ENCODE data around the gene NKD1.

The NKD1 gene

GRCh38 chr16:50601341-50601740, 53.1 kb downstream of the NKD1 start:
- TF ChIP-seq, protein P1, sequence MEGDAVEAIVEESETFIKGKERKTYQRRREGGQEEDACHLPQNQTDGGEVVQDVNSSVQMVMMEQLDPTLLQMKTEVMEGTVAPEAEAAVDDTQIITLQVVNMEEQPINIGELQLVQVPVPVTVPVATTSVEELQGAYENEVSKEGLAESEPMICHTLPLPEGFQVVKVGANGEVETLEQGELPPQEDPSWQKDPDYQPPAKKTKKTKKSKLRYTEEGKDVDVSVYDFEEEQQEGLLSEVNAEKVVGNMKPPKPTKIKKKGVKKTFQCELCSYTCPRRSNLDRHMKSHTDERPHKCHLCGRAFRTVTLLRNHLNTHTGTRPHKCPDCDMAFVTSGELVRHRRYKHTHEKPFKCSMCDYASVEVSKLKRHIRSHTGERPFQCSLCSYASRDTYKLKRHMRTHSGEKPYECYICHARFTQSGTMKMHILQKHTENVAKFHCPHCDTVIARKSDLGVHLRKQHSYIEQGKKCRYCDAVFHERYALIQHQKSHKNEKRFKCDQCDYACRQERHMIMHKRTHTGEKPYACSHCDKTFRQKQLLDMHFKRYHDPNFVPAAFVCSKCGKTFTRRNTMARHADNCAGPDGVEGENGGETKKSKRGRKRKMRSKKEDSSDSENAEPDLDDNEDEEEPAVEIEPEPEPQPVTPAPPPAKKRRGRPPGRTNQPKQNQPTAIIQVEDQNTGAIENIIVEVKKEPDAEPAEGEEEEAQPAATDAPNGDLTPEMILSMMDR (conservative IDR thresholded peaks at IDR 0.05): no peak
- H3K27ac ChIP-seq: no peak overlapping the region

DNA sequence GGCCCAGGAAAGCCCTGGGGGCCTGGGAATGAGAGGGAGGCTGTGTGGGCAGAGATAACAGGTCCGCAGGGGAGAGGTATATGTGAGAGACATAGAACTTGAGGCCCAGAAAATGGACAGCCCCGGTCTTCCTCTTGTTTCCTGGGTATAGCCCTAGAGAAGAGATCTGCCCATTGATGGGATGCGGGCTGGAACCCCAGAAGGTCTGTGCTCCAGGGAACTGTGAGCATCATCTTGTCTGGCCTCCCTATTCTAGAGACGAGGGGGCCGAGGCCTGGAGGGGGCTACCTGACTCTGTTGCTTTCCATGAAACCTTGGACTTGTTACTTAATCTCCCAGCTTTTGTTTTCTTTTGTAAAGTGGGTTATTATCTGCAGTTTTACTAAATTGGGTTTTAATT, 53.9 kb downstream of the NKD1 start:
- H3K27ac ChIP-seq: peak overlapping the region; percentile 34
- TF ChIP-seq, protein P1 (conservative IDR thresholded peaks at IDR 0.05): no peak

DNA sequence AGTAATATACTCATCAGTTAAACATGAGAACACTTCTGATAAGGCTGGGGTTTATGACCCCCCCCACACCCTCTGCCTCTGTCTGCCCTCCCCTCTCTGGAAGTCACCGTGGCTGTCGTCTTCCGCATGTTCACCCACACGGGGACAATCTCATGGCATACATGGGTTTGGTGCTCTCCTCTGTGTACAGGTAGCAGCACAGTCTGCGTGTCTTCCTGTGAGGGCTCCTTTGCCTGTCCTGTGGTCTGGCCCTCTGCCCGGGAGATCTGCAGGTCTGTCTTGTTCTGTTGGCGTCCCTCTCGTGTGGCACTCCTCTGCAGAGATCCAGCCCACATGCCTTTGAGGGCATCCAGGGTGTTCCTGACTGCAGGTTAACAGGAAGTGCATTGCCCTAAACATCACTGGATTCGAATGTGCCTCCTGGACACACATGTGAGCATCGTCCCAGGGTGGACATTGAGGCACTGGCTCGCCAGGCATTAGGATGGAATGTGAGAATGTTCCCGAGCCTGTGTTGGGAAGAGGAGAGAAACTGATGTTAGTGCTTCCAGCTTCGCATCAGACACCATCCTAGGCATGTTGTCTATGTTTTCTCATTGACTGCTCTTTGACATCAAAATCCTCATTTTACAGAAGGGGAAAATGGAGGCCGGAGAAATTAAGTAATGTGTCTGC, 54.5 kb downstream of the NKD1 start:
- TF ChIP-seq, protein P1 (conservative IDR thresholded peaks at IDR 0.05): no peak
- H3K27ac ChIP-seq: peak overlapping the region; percentile 34

GRCh38 chr16:50603206-50604064, 55.2 kb downstream of the NKD1 start:
- TF ChIP-seq, protein P1 (conservative IDR thresholded peaks at IDR 0.05): no peak
- peak overlapping the region; percentile 34 for H3K27ac ChIP-seq

DNA sequence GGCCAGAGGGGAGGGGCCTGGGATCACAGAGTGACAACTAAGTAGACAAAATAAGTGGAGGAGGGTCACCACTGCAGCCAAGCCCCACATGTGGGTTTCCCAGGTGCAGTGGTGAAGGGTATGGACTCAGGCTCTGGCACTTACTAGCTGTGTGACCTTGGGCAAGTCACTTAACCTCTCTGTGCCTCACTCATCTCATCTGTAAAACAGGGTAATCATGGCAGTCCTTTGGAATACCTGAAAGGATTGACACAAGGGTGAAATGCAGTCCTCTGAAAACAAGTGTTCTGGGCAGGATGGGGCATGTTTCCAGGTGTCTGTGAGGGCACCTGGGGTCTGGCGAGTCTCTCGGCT, 55.8 kb downstream of the NKD1 start:
- H3K27ac ChIP-seq: no peak overlapping the region
- TF ChIP-seq, protein P1 (conservative IDR thresholded peaks at IDR 0.05): no peak

GRCh38 chr16:50604610-50605009, 56.4 kb downstream of the NKD1 start:
- TF ChIP-seq, protein P1 (conservative IDR thresholded peaks at IDR 0.05): no peak

DNA sequence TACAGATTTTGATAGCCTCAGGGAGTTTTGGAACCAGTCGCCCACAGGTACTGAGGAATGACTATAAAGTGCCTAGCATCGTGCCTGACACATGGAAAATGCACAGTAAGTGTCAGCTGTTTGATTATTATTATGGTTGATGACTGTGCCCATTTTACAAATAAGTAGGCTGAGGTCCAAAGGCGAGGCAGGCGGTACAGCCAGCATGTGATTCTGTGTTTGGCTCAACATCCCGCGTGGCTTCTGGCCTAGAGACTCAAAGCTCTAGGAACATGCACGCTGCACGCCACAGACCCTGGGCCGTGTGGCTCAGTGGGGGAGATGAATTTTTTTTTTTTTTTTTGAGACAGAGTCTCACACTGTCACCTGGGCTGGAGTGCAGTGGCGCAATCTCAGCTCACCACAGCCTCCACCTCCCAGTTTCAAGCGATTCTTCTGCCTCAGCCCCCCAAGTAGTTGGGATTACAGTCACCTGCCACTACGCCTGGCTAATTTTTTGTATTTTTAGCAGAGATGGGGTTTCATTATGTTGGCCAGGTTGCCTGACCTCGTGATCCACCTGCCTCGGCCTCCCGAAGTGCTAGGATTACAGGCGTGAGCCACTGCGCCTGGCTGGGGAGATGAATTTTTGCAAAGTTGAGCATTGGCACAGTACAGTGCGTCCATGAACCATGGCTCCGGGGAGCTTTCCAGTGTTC, 57.7 kb downstream of the NKD1 start:
- H3K27ac ChIP-seq: no peak overlapping the region
- TF ChIP-seq, protein P1 (conservative IDR thresholded peaks at IDR 0.05): no peak

More at GRCh38 chr16:50604610-50605009, 56.4 kb downstream of the NKD1 start:
- no peak overlapping the region for H3K27ac ChIP-seq
